Ishikawa (cell line): ENCODE results near the gene RNPEP.

Source experiments
- CEBPB ChIP-seq: IDR thresholded peaks from 2 replicates; pipeline ENCODE4 v1.6.1; 2012
- CREB1 ChIP-seq: IDR thresholded peaks from 2 replicates; pipeline ENCODE4 v1.6.1; 2012; ENCODE audit warnings: low read depth
- EGR1 ChIP-seq: IDR thresholded peaks from 2 replicates; pipeline ENCODE4 v1.6.1; 2012
- EP300 ChIP-seq: IDR thresholded peaks from 2 replicates; pipeline ENCODE4 v1.6.1; 2012; ENCODE audit warnings: borderline replicate concordance
- FOXM1 ChIP-seq: IDR thresholded peaks from 2 replicates; pipeline ENCODE4 v1.6.1; 2012; ENCODE audit warnings: low read depth, borderline replicate concordance
- NFIC ChIP-seq: IDR thresholded peaks from 2 replicates; pipeline ENCODE4 v1.6.1; 2012
- RAD21 ChIP-seq: IDR thresholded peaks from 2 replicates; pipeline ENCODE4 v1.6.1; 2012; ENCODE audit warnings: low read depth
- TAF1 ChIP-seq: IDR thresholded peaks from 2 replicates; pipeline ENCODE4 v1.6.1; 2012; ENCODE audit warnings: low read depth, mild to moderate bottlenecking
- TCF12 ChIP-seq: IDR thresholded peaks from 2 replicates; pipeline ENCODE4 v1.6.1; 2012; ENCODE audit warnings: low read depth
- TEAD4 ChIP-seq: IDR thresholded peaks from 2 replicates; pipeline ENCODE4 v1.6.1; 2012
- YY1 ChIP-seq: IDR thresholded peaks from 2 replicates; pipeline ENCODE4 v1.6.1; 2012; ENCODE audit warnings: low read depth
- ZBTB7A ChIP-seq: IDR thresholded peaks from 2 replicates; pipeline ENCODE4 v1.6.1; 2012; ENCODE audit warnings: low read depth
- TF ChIP-seq, protein P1 (sequence below): IDR thresholded peaks from 2 replicates; pipeline ENCODE4 v1.6.1; 2012; ENCODE audit warnings: low read depth, mild to moderate bottlenecking
- TF ChIP-seq, protein P2 (sequence below): IDR thresholded peaks from 2 replicates; pipeline ENCODE4 v1.6.1; 2012
- TF ChIP-seq, protein P3 (sequence below): IDR thresholded peaks from 2 replicates; pipeline ENCODE4 v1.6.1; 2012

Gene RNPEP

DNA sequence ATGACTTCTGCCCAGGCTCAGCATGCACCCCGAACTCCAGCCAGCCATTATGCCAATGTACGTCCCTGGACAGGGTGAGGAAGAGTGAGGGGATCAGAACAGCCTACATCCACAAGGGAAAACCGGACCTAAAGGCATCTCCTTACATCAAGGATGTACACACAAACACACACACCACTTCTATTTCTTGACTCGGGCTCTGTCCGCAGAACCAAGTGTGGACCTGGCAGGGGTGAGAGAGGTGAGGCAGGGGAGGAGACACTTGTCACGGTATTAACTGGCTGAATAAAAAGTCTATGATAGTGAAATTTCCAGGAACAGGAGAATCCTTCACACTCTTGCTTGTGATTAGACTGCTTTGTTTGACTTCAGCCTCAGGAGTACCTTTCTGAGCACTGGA lies 38.4 kb upstream of the RNPEP start:
- no peak for TF ChIP-seq RAD21
- TF ChIP-seq NFIC = no peak
- TF ChIP-seq, protein P1, sequence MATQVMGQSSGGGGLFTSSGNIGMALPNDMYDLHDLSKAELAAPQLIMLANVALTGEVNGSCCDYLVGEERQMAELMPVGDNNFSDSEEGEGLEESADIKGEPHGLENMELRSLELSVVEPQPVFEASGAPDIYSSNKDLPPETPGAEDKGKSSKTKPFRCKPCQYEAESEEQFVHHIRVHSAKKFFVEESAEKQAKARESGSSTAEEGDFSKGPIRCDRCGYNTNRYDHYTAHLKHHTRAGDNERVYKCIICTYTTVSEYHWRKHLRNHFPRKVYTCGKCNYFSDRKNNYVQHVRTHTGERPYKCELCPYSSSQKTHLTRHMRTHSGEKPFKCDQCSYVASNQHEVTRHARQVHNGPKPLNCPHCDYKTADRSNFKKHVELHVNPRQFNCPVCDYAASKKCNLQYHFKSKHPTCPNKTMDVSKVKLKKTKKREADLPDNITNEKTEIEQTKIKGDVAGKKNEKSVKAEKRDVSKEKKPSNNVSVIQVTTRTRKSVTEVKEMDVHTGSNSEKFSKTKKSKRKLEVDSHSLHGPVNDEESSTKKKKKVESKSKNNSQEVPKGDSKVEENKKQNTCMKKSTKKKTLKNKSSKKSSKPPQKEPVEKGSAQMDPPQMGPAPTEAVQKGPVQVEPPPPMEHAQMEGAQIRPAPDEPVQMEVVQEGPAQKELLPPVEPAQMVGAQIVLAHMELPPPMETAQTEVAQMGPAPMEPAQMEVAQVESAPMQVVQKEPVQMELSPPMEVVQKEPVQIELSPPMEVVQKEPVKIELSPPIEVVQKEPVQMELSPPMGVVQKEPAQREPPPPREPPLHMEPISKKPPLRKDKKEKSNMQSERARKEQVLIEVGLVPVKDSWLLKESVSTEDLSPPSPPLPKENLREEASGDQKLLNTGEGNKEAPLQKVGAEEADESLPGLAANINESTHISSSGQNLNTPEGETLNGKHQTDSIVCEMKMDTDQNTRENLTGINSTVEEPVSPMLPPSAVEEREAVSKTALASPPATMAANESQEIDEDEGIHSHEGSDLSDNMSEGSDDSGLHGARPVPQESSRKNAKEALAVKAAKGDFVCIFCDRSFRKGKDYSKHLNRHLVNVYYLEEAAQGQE = no peak
- no peak for TF ChIP-seq CEBPB
- no peak for TF ChIP-seq FOXM1
- TF ChIP-seq, protein P2, sequence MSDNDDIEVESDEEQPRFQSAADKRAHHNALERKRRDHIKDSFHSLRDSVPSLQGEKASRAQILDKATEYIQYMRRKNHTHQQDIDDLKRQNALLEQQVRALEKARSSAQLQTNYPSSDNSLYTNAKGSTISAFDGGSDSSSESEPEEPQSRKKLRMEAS = no peak
- no peak for TF ChIP-seq TCF12
- no peak for TF ChIP-seq YY1
- TF ChIP-seq CREB1 = no peak

DNA sequence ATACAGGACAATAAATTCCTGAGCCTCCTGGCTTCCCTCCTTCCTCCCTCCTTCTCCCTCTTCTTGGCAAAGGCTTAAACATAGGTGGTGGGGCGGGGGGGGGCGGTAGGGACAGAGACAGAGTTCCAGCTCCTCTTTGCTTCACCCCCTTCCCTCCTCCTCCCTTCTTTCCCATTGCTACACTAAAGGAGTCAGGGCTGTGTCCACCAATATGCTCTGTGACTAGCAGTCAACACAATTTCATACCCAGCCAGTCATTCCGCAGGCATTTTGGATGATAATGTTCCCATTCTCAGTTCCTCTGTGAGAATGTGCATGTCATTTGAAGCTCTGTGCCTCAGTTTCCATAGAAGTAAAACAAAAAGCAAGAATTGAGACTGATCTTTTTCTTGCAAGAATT lies 37.8 kb upstream of the RNPEP start:
- TF ChIP-seq ZBTB7A = no peak
- TF ChIP-seq, protein P3, sequence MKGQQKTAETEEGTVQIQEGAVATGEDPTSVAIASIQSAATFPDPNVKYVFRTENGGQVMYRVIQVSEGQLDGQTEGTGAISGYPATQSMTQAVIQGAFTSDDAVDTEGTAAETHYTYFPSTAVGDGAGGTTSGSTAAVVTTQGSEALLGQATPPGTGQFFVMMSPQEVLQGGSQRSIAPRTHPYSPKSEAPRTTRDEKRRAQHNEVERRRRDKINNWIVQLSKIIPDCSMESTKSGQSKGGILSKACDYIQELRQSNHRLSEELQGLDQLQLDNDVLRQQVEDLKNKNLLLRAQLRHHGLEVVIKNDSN = no peak
- TF ChIP-seq, protein P2 = no peak
- TF ChIP-seq CREB1 = no peak
- no peak for TF ChIP-seq NFIC
- TF ChIP-seq YY1 = no peak
- TF ChIP-seq TAF1 = no peak
- no peak for TF ChIP-seq RAD21
- TF ChIP-seq TEAD4 = no peak
- no peak for TF ChIP-seq FOXM1
- TF ChIP-seq EGR1 = no peak
- TF ChIP-seq TCF12 = no peak
- TF ChIP-seq, protein P1 = no peak
- no peak for TF ChIP-seq EP300
- no peak for TF ChIP-seq CEBPB

DNA sequence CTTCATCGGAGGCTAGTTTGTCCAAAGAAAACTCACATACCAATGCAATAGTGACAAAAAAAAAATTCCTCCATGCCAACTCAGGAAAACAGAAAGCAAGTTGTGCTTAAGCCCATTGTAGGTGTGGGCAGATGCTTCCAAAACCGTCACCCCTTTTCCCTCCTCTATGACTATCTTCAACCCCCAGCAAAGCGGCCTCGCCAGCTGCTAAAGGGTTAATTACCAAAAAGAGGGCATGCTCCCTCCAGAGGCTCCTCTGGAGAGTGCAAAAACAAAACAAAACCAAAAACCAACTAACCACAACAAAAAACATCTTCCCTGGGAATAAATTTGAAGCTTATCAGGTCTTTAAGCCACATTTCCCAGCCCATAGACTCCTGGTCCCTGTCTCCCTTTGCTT lies 37.3 kb upstream of the RNPEP start:
- TF ChIP-seq RAD21 = no peak
- no peak for TF ChIP-seq NFIC
- TF ChIP-seq FOXM1 = no peak
- TF ChIP-seq, protein P2 = no peak
- no peak for TF ChIP-seq TCF12
- no peak for TF ChIP-seq CREB1
- no peak for TF ChIP-seq ZBTB7A
- TF ChIP-seq, protein P3 = no peak
- TF ChIP-seq, protein P1 = no peak
- TF ChIP-seq EP300 = no peak
- no peak for TF ChIP-seq YY1
- no peak for TF ChIP-seq TEAD4
- no peak for TF ChIP-seq EGR1
- TF ChIP-seq TAF1 = no peak
- no peak for TF ChIP-seq CEBPB

DNA sequence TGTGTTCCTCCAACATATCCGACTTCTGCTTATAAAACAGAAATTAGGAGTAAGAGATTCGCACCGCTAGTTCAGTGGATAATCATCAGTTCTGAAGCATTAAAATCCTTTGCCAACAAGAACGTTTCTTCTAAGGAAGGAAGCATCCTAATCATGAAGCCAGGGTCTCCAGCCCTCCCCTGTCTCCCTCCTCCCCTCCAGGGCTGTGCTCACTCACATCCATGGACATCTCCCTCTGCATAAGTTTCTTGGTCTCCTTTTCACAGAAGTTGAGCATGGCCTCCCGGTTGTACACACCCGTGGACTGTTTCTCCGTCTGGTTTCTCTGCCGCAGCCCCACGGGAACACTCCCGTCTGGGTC lies 36.6 kb upstream of the RNPEP start:
- no peak for TF ChIP-seq TCF12
- TF ChIP-seq NFIC = no peak
- no peak for TF ChIP-seq FOXM1
- TF ChIP-seq TAF1 = no peak
- TF ChIP-seq, protein P2 = no peak
- TF ChIP-seq, protein P3 = no peak
- no peak for TF ChIP-seq CEBPB
- no peak for TF ChIP-seq RAD21
- TF ChIP-seq, protein P1 = no peak
- no peak for TF ChIP-seq CREB1
- TF ChIP-seq TEAD4 = no peak
- TF ChIP-seq YY1 = no peak
- TF ChIP-seq ZBTB7A = no peak
